ENCODE measurements around the gene MYL3.
"Not testable (repeated sequence)": the region's sequence is repeated elsewhere in the genome, so short reads cannot be mapped to it uniquely, and the experiment has no call there.

The MYL3 gene

GRCh38 chr3:46831316-46831715 lies 31.9 kb downstream of the MYL3 start:
- Histone ChIP-seq H3K4me1 (ENCODE audit: control insufficient read depth, insufficient read depth, low read length) (no peaks in the 10 kb centered on the region), H3K27me3 (replicated peaks; ENCODE audit: control insufficient read depth, insufficient read depth, low read length) (peaks cover 11% of the 10 kb centered on the region), H3K4me3 (ENCODE audit: low read length) (no peak overlapping the region), H3K36me3 (ENCODE audit: control insufficient read depth, insufficient read depth, low read length, severe bottlenecking) (no peaks in the 10 kb centered on the region), H3K9ac (ENCODE audit: low read length) (no peak overlapping the region), H3K9me3 (ENCODE audit: control insufficient read depth, low read length) (peaks cover 3% of the 10 kb centered on the region)
- no peak for DNase-seq (ENCODE audit: low read depth)

- no peak for DNase-seq (ENCODE audit: low read depth)
- Histone ChIP-seq H3K9ac (ENCODE audit: low read length) (no peak overlapping the region), H3K9me3 (ENCODE audit: control insufficient read depth, low read length) (peaks cover 3% of the 10 kb centered on the region), H3K4me1 (ENCODE audit: control insufficient read depth, insufficient read depth, low read length) (no peaks in the 10 kb centered on the region), H3K36me3 (ENCODE audit: control insufficient read depth, insufficient read depth, low read length, severe bottlenecking) (no peaks in the 10 kb centered on the region), H3K27me3 (replicated peaks; ENCODE audit: control insufficient read depth, insufficient read depth, low read length) (peaks cover 11% of the 10 kb centered on the region), H3K4me3 (ENCODE audit: low read length) (no peak overlapping the region)
These were observed 32.4 kb downstream of the MYL3 start for GRCh38 chr3:46830801-46831200.

GRCh38 chr3:46829699-46830208 lies 33.5 kb downstream of the MYL3 start:
- DNase-seq (ENCODE audit: low read depth) = no peak
- no peak overlapping the region for H3K9ac ChIP-seq (ENCODE audit: low read length)
- no peak overlapping the region for H3K4me3 ChIP-seq (ENCODE audit: low read length)
- H3K4me1 ChIP-seq (ENCODE audit: control insufficient read depth, insufficient read depth, low read length) = no peaks in the 10 kb centered on the region
- no peaks in the 10 kb centered on the region for H3K36me3 ChIP-seq (ENCODE audit: control insufficient read depth, insufficient read depth, low read length, severe bottlenecking)
- peaks cover 3% of the 10 kb centered on the region for H3K9me3 ChIP-seq (ENCODE audit: control insufficient read depth, low read length)
- H3K27me3 ChIP-seq (replicated peaks; ENCODE audit: control insufficient read depth, insufficient read depth, low read length) = peaks cover 11% of the 10 kb centered on the region

GRCh38 chr3:46825450-46825849 lies 37.8 kb downstream of the MYL3 start:
- H3K36me3 ChIP-seq (ENCODE audit: control insufficient read depth, insufficient read depth, low read length, severe bottlenecking) = no peaks in the 10 kb centered on the region
- no peaks in the 10 kb centered on the region for H3K4me1 ChIP-seq (ENCODE audit: control insufficient read depth, insufficient read depth, low read length)
- H3K27me3 ChIP-seq (replicated peaks; ENCODE audit: control insufficient read depth, insufficient read depth, low read length) = peaks cover 9% of the 10 kb centered on the region
- H3K9ac ChIP-seq (ENCODE audit: low read length) = no peak overlapping the region
- DNase-seq (ENCODE audit: low read depth) = no peak
- no peak overlapping the region for H3K4me3 ChIP-seq (ENCODE audit: low read length)
- peaks cover 15% of the 10 kb centered on the region for H3K9me3 ChIP-seq (ENCODE audit: control insufficient read depth, low read length)

- Histone ChIP-seq H3K36me3 (ENCODE audit: control insufficient read depth, insufficient read depth, low read length, severe bottlenecking) (no peaks in the 10 kb centered on the region), H3K4me3 (ENCODE audit: low read length) (no peak overlapping the region), H3K27me3 (replicated peaks; ENCODE audit: control insufficient read depth, insufficient read depth, low read length) (peaks cover 9% of the 10 kb centered on the region), H3K4me1 (ENCODE audit: control insufficient read depth, insufficient read depth, low read length) (no peaks in the 10 kb centered on the region), H3K9ac (ENCODE audit: low read length) (no peak overlapping the region), H3K9me3 (ENCODE audit: control insufficient read depth, low read length) (peaks cover 15% of the 10 kb centered on the region)
- DNase-seq (ENCODE audit: low read depth) = no peak
These were observed 38.9 kb downstream of the MYL3 start for GRCh38 chr3:46824211-46824970.

GRCh38 chr3:46823314-46823713 lies 39.9 kb downstream of the MYL3 start:
- H3K4me3 ChIP-seq (ENCODE audit: low read length); H3K9ac ChIP-seq (ENCODE audit: low read length); DNase-seq (ENCODE audit: low read depth); H3K4me1 ChIP-seq (ENCODE audit: control insufficient read depth, insufficient read depth, low read length); H3K27me3 ChIP-seq (replicated peaks; ENCODE audit: control insufficient read depth, insufficient read depth, low read length); H3K36me3 ChIP-seq (ENCODE audit: control insufficient read depth, insufficient read depth, low read length, severe bottlenecking): not testable (repeated sequence)
- H3K9me3 ChIP-seq (ENCODE audit: control insufficient read depth, low read length) = peaks cover 15% of the 10 kb centered on the region

GRCh38 chr3:46821553-46821952 lies 41.7 kb downstream of the MYL3 start:
- Histone ChIP-seq H3K4me1 (ENCODE audit: control insufficient read depth, insufficient read depth, low read length) (no peaks in the 10 kb centered on the region), H3K9ac (ENCODE audit: low read length) (no peak overlapping the region), H3K36me3 (ENCODE audit: control insufficient read depth, insufficient read depth, low read length, severe bottlenecking) (no peaks in the 10 kb centered on the region), H3K4me3 (ENCODE audit: low read length) (no peak overlapping the region), H3K27me3 (replicated peaks; ENCODE audit: control insufficient read depth, insufficient read depth, low read length) (peaks cover 4% of the 10 kb centered on the region), H3K9me3 (ENCODE audit: control insufficient read depth, low read length) (peaks cover 12% of the 10 kb centered on the region)
- no peak for DNase-seq (ENCODE audit: low read depth)

GRCh38 chr3:46820852-46821251 lies 42.4 kb downstream of the MYL3 start:
- peaks cover 12% of the 10 kb centered on the region for H3K9me3 ChIP-seq (ENCODE audit: control insufficient read depth, low read length)
- H3K4me3 ChIP-seq (ENCODE audit: low read length) = no peak overlapping the region
- no peak overlapping the region for H3K9ac ChIP-seq (ENCODE audit: low read length)
- no peaks in the 10 kb centered on the region for H3K36me3 ChIP-seq (ENCODE audit: control insufficient read depth, insufficient read depth, low read length, severe bottlenecking)
- DNase-seq (ENCODE audit: low read depth) = no peak
- H3K4me1 ChIP-seq (ENCODE audit: control insufficient read depth, insufficient read depth, low read length) = no peaks in the 10 kb centered on the region
- H3K27me3 ChIP-seq (replicated peaks; ENCODE audit: control insufficient read depth, insufficient read depth, low read length) = peaks cover 4% of the 10 kb centered on the region

- peaks cover 42% of the 10 kb centered on the region for H3K27me3 ChIP-seq (replicated peaks; ENCODE audit: control insufficient read depth, insufficient read depth, low read length)
- H3K4me3 ChIP-seq (ENCODE audit: low read length) = peak overlapping the region; percentile 56
- H3K9ac ChIP-seq (ENCODE audit: low read length) = no peak overlapping the region
- H3K4me1 ChIP-seq (ENCODE audit: control insufficient read depth, insufficient read depth, low read length) = peaks cover 4% of the 10 kb centered on the region
- no peaks in the 10 kb centered on the region for H3K36me3 ChIP-seq (ENCODE audit: control insufficient read depth, insufficient read depth, low read length, severe bottlenecking)
- peak; percentile 56 for DNase-seq (ENCODE audit: low read depth)
- H3K9me3 ChIP-seq (ENCODE audit: control insufficient read depth, low read length) = peaks cover 16% of the 10 kb centered on the region
These were observed 50.9 kb downstream of the MYL3 start for GRCh38 chr3:46812237-46812791.

- DNase-seq (ENCODE audit: low read depth) = no peak
- peaks cover 4% of the 10 kb centered on the region for H3K4me1 ChIP-seq (ENCODE audit: control insufficient read depth, insufficient read depth, low read length)
- H3K9me3 ChIP-seq (ENCODE audit: control insufficient read depth, low read length) = peaks cover 21% of the 10 kb centered on the region
- peaks cover 42% of the 10 kb centered on the region for H3K27me3 ChIP-seq (replicated peaks; ENCODE audit: control insufficient read depth, insufficient read depth, low read length)
- H3K9ac ChIP-seq (ENCODE audit: low read length) = no peak overlapping the region
- H3K4me3 ChIP-seq (ENCODE audit: low read length) = no peak overlapping the region
- H3K36me3 ChIP-seq (ENCODE audit: control insufficient read depth, insufficient read depth, low read length, severe bottlenecking) = no peaks in the 10 kb centered on the region
These were observed 51.5 kb downstream of the MYL3 start for GRCh38 chr3:46811615-46812236.

- H3K4me3 ChIP-seq (ENCODE audit: low read length); H3K36me3 ChIP-seq (ENCODE audit: control insufficient read depth, insufficient read depth, low read length, severe bottlenecking); DNase-seq (ENCODE audit: low read depth); H3K9ac ChIP-seq (ENCODE audit: low read length); H3K4me1 ChIP-seq (ENCODE audit: control insufficient read depth, insufficient read depth, low read length): not testable (repeated sequence)
- H3K27me3 ChIP-seq (replicated peaks; ENCODE audit: control insufficient read depth, insufficient read depth, low read length) = peaks cover 42% of the 10 kb centered on the region
- H3K9me3 ChIP-seq (ENCODE audit: control insufficient read depth, low read length) = peaks cover 32% of the 10 kb centered on the region
These were observed 54.5 kb downstream of the MYL3 start for GRCh38 chr3:46808766-46809165.
